Body of pancreas (tissue), 4 donors: ENCODE measurements around the gene EIF4H. TPM values are rescaled to one million over a fixed set of nuclear protein-coding genes. Genes with fewer than 3 reads are reported as not detected.

Source experiments
- ATAC-seq: fragments of 150-250 bp; one replicate; pipeline ENCODE4 v1.9.1; 2016
- DNase-seq, 4 donors: peaks; one replicate each; pipeline ENCODE4 v3.0.0-alpha.2; 2019
- H3K27ac ChIP-seq, 4 donors: fragments of 200-600 bp; sonication (generic); 1 replicate in 3 of 4; 2 replicates in 1 of 4; pipeline versions ENCODE4 v1.5.1 to v1.6.1; 2016 to 2019; ENCODE audit warnings: mild to moderate bottlenecking in 1 of 4, mixed read lengths in 1 of 4, moderate library complexity in 1 of 4
- H3K27me3 ChIP-seq, 2 donors: fragments of 200-600 bp; sonication (generic); one replicate each; pipeline ENCODE4 v1.6.0; 2016; ENCODE audit warnings: mild to moderate bottlenecking in 1 of 2
- H3K36me3 ChIP-seq, 2 donors: fragments of 200-600 bp; sonication (generic); replicated peaks in 1 of 2; 2 replicates each; pipeline ENCODE4 v1.5.1; 2016; ENCODE audit warnings: low read depth in 2 of 2; ENCODE audit not compliant: insufficient read depth in 1 of 2
- H3K4me1 ChIP-seq: fragments of 200-600 bp; sonication (generic); one replicate; pipeline ENCODE4 v1.6.0; 2016
- H3K4me3 ChIP-seq, 2 donors: fragments of 200-600 bp; sonication (generic); 1 replicate in 1 of 2; 2 replicates in 1 of 2; pipeline ENCODE4 v1.5.1; 2016 to 2019
- H3K9me3 ChIP-seq, 3 donors: fragments of 200-600 bp; sonication (generic); 1 replicate in 2 of 3; 2 replicates in 1 of 3; pipeline ENCODE4 v1.5.1; 2016
- CTCF ChIP-seq, 7 experiments: fragments of 450-650 bp in 4 of 7; fragments of 200-600 bp in 3 of 7; sonication (generic) in 3 of 7; IDR thresholded peaks; one replicate each; pipeline ENCODE4 v1.5.1; 2016 to 2019; ENCODE audit warnings: antibody characterized with exemption in 7 of 7
- POLR2A ChIP-seq, 3 donors: fragments of 450-650 bp; IDR thresholded peaks; one replicate each; pipeline ENCODE4 v1.6.1; 2016; ENCODE audit warnings: antibody characterized with exemption in 3 of 3, mild to moderate bottlenecking in 2 of 3
- WGBS, 2 donors: methylation state at CpG; one replicate each; pipeline ENCODE4 v1.1.5; 2017; 5-methylcytosine and 5-hydroxymethylcytosine counted together
- intact Hi-C: fragments of 100-400 bp; cut with DNase I; formaldehyde crosslinking; loops from one replicate; pipeline ENCODE4 v1.15.1; 2023
- total RNA-seq, 2 donors: library from RNA; depleted of rRNA; stranded (reverse); fragments of >200 nt; gene quantifications; one replicate each; pipeline ENCODE4 v1.1.0, GENCODE V29; 2016

EIF4H gene
- total RNA-seq, 2 donors from 2014 or later, result 107 to 163 TPM

- H3K27me3 ChIP-seq, result no peaks in the 10 kb centered on the region
- H3K27ac ChIP-seq, result peak overlapping the region in 3 of 4 donors; percentile 26 to 41 (median 38)
- no peaks in the 10 kb centered on the region for H3K36me3 ChIP-seq
- TF ChIP-seq POLR2A (IDR thresholded peaks at IDR 0.05) (no peak), CTCF (IDR thresholded peaks at IDR 0.05) (no peak)
- no peak overlapping the region for H3K4me3 ChIP-seq
- DNase-seq (peak in 1 of 4 donors; percentile 39), ATAC-seq (no peak)
- 45 to 52% methylated on average over 6 of the region's 6 CpGs for WGBS, 2 donors
- intact Hi-C loops, result no loop called here
- no peaks in the 10 kb centered on the region for H3K9me3 ChIP-seq
- peaks cover 96% of the 10 kb centered on the region for H3K4me1 ChIP-seq
Measured at GRCh38 chr7:74182453-74183090, 8.4 kb downstream of the EIF4H start.

GRCh38 chr7:74183142-74183541, 9.0 kb downstream of the EIF4H start:
- ATAC-seq, result peak; percentile 58
- TF ChIP-seq CTCF (IDR thresholded peaks at IDR 0.05) (no peak), POLR2A (IDR thresholded peaks at IDR 0.05) (no peak)
- peaks cover 96% of the 10 kb centered on the region for H3K4me1 ChIP-seq
- peak overlapping the region in 3 of 4 donors; percentile 26 to 41 (median 38) for H3K27ac ChIP-seq
- no peaks in the 10 kb centered on the region for H3K9me3 ChIP-seq
- no peaks in the 10 kb centered on the region for H3K36me3 ChIP-seq
- WGBS, 2 donors, result 6 to 16% methylated on average over 3 of the region's 3 CpGs
- intact Hi-C loops, result no loop called here
- H3K4me3 ChIP-seq, result no peak overlapping the region
- DNase-seq, result peak in 3 of 4 donors; percentile 36 to 63 (median 42)
- no peaks in the 10 kb centered on the region for H3K27me3 ChIP-seq

GRCh38 chr7:74183653-74184450, 9.7 kb downstream of the EIF4H start:
- 46 to 51% methylated on average over 7 of the region's 7 CpGs for WGBS, 2 donors
- H3K27ac ChIP-seq, result peak overlapping the region in 2 of 4 donors; percentile 26 to 38
- DNase-seq, result peak in 1 of 4 donors; percentile 30
- no peak for TF ChIP-seq POLR2A (IDR thresholded peaks at IDR 0.05)
- TF ChIP-seq CTCF (IDR thresholded peaks at IDR 0.05), result peak in 4 of 7 experiments; percentile 3 to 28 (median 18)
- intact Hi-C loops, result no loop called here
- no peak overlapping the region for H3K4me3 ChIP-seq
- no peak for ATAC-seq
- peaks cover 96% of the 10 kb centered on the region for H3K4me1 ChIP-seq
- H3K27me3 ChIP-seq, result no peaks in the 10 kb centered on the region
- H3K9me3 ChIP-seq, result no peaks in the 10 kb centered on the region
- no peaks in the 10 kb centered on the region for H3K36me3 ChIP-seq

- DNase-seq (no peak), ATAC-seq (no peak)
- H3K4me3 ChIP-seq, result no peak overlapping the region
- intact Hi-C loops, result loop anchor here (5.0 kb wide), 1 partner anchor 113 kb away; no protein-coding TSS in a partner anchor
- peaks cover 0 to 7% of the 10 kb centered on the region in 2 donors for H3K36me3 ChIP-seq
- TF ChIP-seq CTCF (IDR thresholded peaks at IDR 0.05) (no peak), POLR2A (IDR thresholded peaks at IDR 0.05) (no peak)
- H3K27ac ChIP-seq, result peak overlapping the region in 1 of 4 donors; percentile 12
- H3K4me1 ChIP-seq, result peaks cover 86% of the 10 kb centered on the region
- H3K27me3 ChIP-seq, result no peaks in the 10 kb centered on the region
- no peaks in the 10 kb centered on the region for H3K9me3 ChIP-seq
- 73 to 84% methylated on average over 6 of the region's 6 CpGs for WGBS, 2 donors
Measured at GRCh38 chr7:74185016-74185415, 10.9 kb downstream of the EIF4H start.
